ENCODE measurements around the gene TTR.
A peak's percentile ranks its signal among the peaks of the same experiment; 100 is the strongest.

TTR gene

DNA sequence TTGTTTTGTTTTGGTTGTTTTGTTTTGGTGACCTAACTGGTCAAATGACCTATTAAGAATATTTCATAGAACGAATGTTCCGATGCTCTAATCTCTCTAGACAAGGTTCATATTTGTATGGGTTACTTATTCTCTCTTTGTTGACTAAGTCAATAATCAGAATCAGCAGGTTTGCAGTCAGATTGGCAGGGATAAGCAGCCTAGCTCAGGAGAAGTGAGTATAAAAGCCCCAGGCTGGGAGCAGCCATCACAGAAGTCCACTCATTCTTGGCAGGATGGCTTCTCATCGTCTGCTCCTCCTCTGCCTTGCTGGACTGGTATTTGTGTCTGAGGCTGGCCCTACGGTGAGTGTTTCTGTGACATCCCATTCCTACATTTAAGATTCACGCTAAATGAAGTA lies at the start of gene TTR:
Gene TTR, plus strand, starts transcription at position 250 of the 400 bp plus-strand sequence. Its CDS starts 26 bp downstream, at position 276.
- DNase-seq, result no peak

DNA sequence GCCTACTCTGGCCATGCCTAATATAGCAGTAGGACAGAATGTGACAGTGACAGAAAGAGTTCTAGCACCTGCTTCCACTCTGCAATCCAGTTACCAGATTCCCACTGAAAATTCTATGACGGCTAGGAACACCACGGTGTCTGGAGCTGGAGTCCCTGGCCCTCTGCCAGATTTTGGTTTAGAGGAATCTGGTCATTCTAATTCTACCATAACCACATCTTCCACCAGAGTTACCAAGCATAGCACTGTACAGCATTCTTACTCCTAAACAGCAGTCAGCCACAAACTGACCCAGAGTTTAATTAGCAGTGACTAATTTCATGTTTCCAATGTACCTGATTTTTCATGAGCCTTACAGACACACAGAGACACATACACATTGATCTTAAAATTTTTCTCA lies 45.2 kb upstream of the TTR start:
- no peak for DNase-seq

DNA sequence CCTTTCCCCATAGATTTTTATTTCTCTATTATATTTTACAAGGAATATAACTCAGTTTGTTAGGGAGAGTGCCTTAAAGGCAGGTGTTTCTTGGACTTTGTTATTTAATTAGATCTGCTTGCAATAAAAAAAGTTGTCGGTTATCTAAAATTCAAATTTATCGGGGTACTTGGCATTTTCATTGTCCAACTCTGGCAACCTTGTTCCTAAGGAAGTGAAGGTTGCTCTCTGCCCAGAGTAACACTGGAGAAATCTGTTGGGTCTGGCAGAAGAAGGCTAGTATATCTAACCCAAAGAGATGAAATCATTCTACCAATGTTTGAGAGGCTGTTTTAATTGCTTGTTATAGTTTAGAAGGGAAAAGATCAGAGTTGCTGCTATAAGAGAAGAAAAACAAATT lies 42.8 kb upstream of the TTR start:
- no peak for DNase-seq

DNA sequence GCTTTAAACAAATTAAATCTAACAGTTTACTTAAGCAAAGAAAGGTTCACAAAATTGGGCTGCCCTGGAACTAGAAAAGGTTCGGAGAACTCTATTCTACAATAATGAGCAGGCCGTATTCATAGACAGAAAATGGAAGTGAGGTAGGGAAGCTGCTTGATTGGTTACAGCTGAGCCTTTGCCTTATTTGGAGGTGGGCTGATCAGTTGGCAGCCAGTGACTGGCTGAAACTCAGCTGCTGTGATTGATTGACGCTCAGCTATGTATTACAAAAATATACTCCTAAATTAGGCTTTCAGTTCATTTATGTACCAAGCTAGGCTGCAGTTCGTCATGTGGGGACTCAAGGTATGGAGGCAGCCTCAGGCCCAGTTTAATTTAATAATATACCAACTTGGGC lies 42.3 kb upstream of the TTR start:
- no peak for DNase-seq

DNA sequence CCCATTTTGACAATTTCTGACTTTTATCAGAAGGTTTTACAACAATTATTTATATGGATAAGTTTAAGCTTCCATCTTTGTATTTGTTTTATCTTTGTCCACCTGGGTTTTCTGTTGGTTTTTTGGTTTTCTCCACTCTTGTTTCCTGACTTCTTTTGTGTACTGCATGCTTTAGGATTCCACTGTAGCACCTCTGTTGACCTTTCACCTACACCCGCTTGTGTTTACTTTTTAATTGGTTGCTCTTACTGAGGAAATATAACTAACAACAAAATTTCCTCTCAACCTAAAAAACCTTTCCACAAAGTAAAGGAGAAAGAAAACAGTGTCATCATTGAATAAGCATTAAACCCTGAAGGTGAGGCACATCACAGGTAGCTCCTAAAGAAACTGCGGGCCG lies 39.8 kb upstream of the TTR start:
- no peak for DNase-seq

DNA sequence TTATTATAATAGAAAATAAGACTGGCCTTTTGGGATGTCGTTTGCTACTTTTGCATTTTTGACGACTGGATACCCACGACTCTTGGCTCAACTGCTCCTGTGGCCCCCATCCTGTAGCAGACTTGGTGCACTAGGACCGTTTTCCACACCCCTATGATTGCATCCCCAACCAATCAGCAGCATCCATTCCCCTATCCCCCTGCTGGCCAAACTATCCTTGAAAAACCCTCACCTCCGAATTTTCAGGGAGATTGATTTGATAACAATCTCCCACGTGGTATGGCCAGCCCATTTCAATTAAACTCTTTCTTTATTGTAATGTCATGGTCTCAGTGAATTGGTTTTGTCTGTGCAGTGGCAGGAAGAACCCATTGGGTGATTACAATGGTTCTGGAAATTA lies 37.9 kb upstream of the TTR start:
- DNase-seq, result no peak

DNA sequence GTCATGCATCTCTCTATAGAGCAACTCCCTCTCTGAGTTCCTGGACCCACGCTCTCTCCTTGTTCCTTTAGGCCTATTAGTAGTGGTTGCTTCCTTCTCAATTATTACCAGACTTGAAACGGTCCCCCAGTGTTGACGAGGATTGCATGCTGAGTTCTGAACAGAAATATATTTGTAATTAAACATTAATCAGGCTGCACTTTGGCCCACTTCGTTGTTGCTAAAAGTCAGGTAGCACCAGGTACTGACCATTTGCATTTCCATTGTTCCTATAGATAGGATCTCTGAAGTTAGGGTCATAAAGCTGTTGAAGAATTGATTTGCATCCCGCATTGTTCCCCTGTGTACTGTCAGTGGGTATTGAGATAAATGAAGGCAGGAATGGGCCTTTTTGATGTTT lies 36.9 kb upstream of the TTR start:
- DNase-seq, result no peak

DNA sequence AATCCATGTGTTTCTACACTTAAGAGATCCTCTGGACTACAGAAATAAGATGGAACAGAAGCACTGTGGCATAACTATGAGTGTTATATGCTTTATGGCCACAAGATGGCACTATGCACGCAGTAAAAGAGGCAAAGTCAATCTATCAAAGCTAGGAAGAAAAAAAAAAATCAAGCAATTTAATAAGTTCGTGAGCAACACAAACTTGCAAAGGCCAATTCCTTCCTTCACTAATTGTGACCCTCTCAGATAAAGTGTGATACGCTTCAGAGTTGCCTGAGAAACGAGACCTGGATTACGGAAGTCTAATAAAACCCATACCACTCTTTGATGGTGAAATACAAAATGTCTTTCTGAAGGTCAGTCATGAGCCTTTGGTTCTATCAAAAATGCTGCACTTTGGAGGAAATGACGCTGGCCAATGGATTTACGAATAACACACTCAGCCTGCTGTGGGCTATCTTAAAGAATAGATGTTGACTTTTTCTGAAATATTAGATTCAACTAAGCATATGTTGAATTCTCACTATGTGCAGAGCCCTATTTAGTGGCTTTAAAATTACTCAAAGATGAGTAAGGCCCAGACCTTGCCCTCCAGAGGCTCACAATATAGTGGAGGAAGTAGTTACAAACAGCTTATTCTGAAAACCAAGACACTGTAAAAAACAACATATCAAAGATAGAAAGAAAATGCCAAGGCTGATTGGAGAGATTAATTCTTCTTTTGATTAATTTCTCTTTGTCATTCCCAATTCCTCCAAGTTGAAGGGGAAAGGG lies 35.5 kb upstream of the TTR start:
- peak; percentile 24 to 54 for DNase-seq

DNA sequence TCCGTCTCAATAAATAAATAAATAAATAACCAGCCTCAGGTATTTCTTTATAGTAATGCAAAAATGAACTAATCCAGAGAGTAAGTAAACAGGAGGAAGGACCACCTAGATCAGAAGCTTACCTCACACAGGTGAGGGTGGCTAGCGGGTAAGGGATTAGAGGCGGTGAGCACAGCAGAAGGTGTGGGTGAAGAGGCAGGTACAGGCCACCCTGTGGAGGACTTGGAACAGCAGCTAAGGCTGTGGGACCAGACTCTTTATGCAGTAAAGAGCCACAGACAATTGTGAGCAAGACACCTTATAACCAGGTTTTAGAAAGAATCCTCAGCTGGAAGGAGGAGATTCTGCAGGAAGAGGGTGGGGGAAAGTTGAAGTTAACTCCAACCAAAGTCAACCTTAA lies 34.2 kb upstream of the TTR start:
- DNase-seq, result no peak

DNA sequence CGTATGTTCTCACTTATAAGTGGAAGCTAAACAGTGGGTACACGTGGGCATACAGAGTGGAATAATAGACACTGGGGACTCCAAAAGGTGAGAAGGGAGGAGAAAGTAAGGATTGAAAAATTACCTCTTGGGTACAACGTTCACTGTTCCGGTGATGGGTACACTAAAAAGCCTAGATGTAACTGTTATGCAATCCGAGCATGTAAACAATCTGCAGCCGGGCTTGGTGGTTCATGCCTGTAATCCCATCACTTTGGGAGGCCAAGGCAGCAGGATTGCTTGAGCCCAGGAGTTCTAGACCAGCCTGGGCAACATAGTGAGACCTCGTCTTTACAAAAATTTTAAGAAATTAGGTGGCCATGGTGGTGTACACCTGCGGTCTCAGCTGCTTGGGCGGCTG lies 33.1 kb upstream of the TTR start:
- DNase-seq, result no peak

DNA sequence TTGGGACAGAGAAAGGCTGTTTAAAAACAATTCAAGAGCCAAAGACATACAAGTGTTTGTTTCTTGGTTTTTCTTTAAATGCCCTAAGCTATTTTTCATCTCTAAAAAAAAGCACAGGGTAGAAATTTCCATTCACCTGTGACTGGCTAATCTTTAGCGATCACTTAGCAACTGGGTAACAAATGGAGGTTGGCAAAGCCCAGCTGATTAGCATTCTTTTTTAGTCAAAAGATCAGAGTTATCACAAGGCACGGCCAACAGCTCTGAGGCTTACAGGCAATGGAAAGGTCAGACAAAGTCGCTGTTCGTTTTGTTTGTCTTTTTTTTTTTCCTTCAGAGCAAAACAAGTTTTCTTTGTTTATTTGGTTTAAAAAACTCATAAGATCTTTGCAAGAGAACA lies 29.0 kb upstream of the TTR start:
- DNase-seq, result no peak

DNA sequence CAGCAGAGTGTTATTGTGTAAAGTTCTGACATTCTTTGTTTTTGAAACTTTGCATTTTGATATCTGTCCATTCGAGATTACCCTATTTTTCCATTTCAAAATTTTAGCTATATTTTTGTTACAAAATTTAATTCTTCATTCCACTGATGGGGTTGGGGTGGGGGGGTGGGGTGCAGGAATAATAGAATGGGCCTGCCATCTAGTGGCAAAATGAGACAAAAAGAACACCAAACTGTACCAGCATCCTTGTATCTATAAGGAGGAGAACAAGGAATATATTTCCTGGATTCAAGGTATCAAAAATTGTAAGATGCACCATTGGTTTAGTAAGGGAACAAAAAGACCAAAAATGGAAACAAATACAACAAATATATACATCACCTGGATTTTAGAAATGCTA lies 27.9 kb upstream of the TTR start:
- no peak for DNase-seq

DNA sequence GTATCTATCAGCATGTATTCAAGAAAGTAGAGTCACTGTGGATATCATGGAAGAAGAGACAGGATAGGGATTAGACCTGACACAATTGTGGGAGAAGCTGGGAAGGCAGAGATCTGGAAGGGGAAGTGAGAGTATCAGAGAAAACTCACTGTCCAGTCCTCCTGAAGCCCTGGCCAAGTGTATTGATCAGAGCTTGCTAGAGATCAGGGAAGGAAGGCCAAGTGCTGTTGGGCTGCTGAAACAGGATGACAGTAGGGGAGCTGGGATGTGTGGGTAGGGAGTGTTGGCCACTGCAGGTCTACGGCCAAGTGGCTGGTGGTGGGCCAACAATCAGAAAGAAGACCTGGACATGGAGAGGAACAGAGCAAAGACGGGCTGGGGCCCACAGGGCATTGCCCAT lies 26.3 kb upstream of the TTR start:
- no peak for DNase-seq

DNA sequence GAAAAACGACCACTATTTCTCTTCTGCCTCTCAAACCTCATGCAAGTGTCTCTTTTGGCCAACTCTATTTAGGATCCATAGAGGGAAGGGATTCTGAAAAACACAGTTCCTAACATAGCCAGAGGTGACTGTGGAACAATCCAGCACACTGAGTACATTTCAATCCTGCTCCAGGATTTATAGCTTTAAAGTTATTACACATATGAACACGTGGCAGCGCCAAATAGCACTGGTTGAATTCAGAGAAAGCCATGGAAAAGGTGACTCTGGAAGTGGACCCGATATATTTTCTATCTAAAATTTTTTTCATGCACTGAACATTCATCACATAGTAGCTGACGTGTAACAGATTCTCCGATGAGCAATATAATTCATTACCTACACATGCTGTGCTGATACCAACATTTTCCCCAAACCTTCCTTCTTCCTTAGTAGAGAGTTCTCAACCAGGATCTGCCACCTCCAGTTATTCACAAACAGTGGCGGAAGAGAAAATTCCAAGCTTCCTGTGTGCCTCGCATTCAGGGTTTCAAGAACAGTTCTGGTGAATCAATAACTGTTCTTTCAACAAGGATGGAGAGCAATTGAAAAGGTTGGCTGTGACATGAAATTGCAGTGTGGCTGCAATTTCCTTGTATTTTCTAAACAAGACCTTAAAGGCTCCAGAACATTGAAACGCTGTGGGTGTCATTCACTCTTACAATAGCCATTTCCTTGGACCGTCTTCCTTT lies 25.7 kb upstream of the TTR start:
- no peak for DNase-seq

DNA sequence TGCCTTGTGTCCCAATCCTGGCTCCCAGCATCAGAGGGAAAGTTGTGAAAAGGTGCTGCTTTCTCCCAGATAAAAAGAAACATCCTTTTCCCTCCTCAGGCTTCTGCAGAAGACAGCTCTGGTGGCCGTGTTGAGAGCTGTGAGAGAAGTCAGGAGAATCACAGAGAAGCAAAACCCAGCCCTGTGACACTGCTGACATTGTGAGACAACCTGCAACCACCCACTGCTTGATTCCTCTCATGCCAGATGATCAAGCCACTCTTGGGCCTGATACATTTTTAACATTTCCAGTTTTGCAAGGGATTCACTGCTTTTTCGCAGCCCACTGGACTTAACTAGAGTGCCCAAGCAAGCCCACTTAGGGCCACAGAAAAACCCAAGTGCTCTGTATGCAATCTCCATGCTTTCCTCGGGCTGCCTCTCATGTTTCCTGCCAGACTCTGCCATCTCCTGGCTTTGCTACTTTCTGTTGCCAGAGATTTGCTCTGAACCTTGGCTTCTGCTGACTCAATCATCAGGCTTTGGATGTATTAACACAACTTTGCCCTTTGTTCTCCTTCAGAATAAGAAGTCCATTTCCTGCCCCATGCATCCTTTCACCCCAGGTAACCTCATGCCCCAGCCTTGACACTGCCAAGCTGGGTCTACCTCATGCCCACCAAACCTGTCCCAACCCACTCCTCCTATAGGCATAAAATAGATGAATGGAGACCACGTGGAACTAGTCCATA lies 24.9 kb upstream of the TTR start:
- DNase-seq, result no peak

DNA sequence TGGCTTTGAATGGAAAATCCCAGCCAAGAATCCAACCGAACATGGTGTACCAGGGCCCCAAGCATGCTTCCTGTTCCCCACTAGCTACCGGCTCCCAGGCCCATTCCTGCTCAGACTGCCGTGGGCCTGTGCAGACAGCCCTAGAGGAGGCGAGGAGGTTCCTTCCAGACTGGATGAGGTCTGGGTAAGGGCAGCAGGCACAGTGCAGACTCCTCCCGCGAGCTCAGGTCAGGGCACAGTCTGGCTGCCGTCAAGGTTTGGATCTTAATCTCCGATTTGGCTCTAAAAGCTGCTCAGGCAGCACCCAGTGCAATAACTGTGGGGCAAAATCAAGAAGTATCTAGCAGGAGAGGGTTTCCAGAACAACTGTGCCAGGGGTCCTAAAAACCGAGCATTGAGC lies 19.3 kb upstream of the TTR start:
- DNase-seq, result no peak

DNA sequence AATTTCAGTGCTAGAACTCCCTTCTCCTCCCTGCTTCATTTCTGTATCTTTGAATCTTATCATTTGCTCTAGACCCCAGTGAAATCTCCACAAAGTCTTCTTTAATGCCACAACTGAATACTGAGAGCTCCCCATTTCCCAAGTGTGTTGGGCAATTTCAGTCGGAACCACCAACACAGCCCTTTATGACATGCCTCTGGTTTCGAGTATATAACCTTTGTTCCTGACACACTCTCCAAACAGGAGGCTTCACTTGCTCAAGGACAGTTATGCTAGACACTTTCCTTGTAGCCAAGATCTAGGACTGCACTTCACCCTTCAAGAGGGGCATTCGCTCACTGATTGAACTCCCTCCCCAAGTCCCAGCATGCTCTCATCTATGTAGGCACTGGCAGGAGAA lies 18.6 kb upstream of the TTR start:
- DNase-seq, result no peak

DNA sequence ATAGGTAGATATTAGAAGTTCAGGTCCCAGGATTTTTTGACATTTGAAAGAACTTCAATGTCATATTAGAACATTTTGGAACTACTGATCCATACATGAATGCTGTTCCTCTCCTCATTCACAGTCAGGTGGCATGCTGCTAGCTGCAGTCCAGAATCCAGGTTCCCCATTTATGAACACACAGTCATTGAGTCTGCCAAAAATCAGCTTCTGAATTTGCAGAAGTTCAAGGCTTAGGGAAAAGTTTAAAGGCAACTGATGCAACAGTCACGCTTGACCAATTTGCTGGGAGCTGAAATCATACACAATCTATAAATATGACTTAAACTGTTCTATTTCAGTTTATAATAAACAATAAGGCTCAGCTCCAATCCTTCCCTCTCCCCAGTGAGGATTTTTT lies 17.3 kb upstream of the TTR start:
- DNase-seq, result no peak

DNA sequence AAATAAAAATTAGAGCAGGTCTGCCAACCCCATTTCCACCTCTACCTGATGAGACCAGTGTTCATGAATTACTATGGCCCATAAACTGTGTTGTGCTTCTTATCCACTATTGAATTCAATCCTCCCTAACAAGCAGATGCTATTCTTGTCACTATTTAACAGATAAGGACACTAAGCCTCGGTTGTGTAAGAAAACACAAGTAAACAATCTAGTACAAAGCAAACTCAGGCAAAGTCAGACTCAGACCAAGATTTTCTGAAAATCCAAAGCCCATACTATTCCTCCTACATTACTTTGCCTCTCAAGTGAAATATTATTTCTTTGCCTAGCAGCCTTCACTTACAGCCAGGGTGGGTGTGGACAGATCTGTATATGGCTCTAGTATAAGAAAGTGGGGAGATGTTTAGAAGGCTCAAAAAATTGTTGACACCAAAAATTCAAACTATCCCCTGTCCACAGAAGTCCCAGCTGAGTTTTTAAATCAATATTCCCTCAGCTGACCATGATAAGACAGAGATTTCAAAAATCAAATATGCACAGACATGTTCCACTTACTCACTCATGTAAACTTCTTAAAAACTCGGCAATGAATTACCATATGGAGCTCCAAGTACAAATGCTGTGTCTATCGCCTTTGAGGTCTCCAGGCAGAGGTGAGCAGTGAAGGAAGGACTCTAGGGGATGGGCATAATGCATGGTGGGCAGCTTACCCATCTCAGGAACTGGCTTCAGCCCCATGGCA lies 16.0 kb upstream of the TTR start:
- no peak for DNase-seq

DNA sequence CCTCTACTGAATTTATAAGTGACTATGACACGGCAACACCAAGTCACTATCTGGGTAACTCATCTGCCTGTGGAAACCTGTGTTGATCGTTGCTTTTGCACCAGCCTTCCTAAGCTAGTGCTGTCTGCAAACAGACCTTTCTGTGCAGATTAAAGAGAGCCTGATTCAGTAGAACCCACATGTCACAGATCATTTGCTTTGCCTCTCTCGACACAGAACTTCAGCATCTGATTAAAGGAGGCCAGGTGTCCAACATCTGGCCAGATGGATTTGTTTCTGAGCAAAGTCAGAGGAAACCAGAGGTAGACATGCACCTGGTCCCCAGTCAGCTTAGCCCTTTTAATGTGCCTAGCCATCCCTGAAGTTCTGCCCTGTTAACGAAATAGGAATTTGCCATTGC lies 15.0 kb upstream of the TTR start:
- DNase-seq, result no peak

DNA sequence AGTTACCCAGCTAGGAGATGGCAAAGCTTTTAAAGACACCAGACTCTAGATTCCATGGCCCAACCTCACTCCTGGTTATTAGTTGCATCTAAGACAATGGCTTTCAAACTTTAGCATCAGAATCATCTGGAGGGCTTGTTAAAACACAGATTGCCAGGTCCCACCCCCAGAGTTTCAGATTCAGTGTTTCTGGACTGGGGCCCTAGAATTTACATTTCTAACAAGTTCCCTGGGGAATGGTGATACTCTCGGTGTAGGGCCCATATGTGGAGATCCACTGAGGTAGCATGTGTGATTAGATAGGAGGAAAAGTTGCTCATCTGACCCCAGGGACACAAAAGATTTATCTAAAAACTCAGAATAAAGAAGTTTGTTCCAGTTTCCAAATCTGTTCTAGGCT lies 14.5 kb upstream of the TTR start:
- DNase-seq, result no peak

DNA sequence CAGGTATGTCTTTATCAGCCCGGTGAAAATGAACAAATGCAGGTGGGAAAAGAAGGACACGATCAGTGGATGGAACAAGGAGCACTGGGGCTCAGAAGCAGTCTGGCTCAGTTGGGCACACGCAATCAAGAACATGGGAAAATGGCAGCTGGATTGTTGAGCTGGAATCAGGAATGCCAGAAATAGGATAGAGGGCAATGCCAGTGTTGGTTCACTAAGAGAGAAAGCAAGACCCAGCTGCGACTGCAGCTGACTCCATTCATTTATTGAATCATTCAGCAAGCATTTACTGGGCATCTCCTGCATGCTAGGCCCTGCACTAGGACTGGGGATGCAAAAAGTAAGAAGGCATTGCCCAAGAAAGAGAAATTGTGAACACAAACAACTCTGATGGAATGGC lies 13.6 kb upstream of the TTR start:
- DNase-seq, result no peak

DNA sequence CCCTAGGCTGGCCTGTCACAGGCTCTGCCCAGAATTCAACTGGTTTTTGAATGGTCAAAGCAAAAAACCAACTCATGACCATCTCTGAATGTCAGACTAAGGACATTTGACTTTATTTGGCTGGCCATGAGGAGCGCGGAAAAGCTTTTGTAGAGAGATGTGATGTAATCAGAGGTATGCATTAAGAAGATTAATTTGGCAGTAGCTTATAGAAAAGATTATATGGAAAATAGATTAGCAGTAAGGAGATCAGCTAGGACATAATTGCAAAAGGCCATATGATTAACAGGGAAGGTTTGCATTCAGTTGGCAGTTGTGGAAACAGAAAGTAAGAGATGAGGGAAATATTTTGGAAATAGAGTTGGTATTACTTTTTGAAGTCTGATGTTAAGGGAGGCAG lies 12.3 kb upstream of the TTR start:
- DNase-seq, result no peak
